ENCODE measurements around the gene STAG1. TPM values are rescaled to one million over a fixed set of nuclear protein-coding genes. Genes with fewer than 3 reads are reported as not detected.

Gene STAG1
- total RNA-seq, 1 donor from 2014 or later, result 44.7 TPM

- Histone ChIP-seq H3K27ac (no peak overlapping the region), H3K4me3 (no peak overlapping the region), H3K4me1 (no peaks in the 10 kb centered on the region), H3K9me3 (no peaks in the 10 kb centered on the region), H3K36me3 (no peaks in the 10 kb centered on the region), H3K27me3 (no peaks in the 10 kb centered on the region)
- TF ChIP-seq CTCF (IDR thresholded peaks at IDR 0.05) (no peak), POLR2AphosphoS5 (IDR thresholded peaks at IDR 0.05; ENCODE audit: insufficient read depth in 1 of 2, low read depth in 1 of 2) (no peak), POLR2A (IDR thresholded peaks at IDR 0.05) (no peak)
- intact Hi-C loops (cut with DNase I), result no loop called here
- DNase-seq (ENCODE audit: extremely low spot score in 2 of 2), result no peak
Observed at GRCh38 chr3:136545664-136546268, 206.4 kb downstream of the STAG1 start.

GRCh38 chr3:136544532-136544931 lies 207.6 kb downstream of the STAG1 start:
- no peak for DNase-seq (ENCODE audit: extremely low spot score in 2 of 2)
- no peak overlapping the region for H3K4me3 ChIP-seq
- H3K4me1 ChIP-seq, result no peaks in the 10 kb centered on the region
- TF ChIP-seq POLR2A (IDR thresholded peaks at IDR 0.05) (no peak), POLR2AphosphoS5 (IDR thresholded peaks at IDR 0.05; ENCODE audit: insufficient read depth in 1 of 2, low read depth in 1 of 2) (no peak)
- H3K9me3 ChIP-seq, result no peaks in the 10 kb centered on the region
- no peaks in the 10 kb centered on the region for H3K27me3 ChIP-seq
- intact Hi-C loops (cut with DNase I), result no loop called here
- H3K36me3 ChIP-seq, result no peaks in the 10 kb centered on the region
- H3K27ac ChIP-seq, result no peak overlapping the region

GRCh38 chr3:136543385-136543784 lies 208.8 kb downstream of the STAG1 start:
- H3K36me3 ChIP-seq, result no peaks in the 10 kb centered on the region
- H3K4me1 ChIP-seq, result no peaks in the 10 kb centered on the region
- H3K4me3 ChIP-seq, result no peak overlapping the region
- H3K27ac ChIP-seq, result no peak overlapping the region
- no peaks in the 10 kb centered on the region for H3K9me3 ChIP-seq
- TF ChIP-seq POLR2AphosphoS5 (IDR thresholded peaks at IDR 0.05; ENCODE audit: insufficient read depth in 1 of 2, low read depth in 1 of 2) (no peak), POLR2A (IDR thresholded peaks at IDR 0.05) (no peak), CTCF (IDR thresholded peaks at IDR 0.05) (no peak)
- H3K27me3 ChIP-seq, result no peaks in the 10 kb centered on the region
- DNase-seq (ENCODE audit: extremely low spot score in 2 of 2), result no peak
- intact Hi-C loops (cut with DNase I), result no loop called here

- intact Hi-C loops (cut with DNase I), result no loop called here
- no peaks in the 10 kb centered on the region for H3K9me3 ChIP-seq
Observed at GRCh38 chr3:136535906-136536305, 216.3 kb downstream of the STAG1 start.

GRCh38 chr3:136532766-136533165 lies 219.4 kb downstream of the STAG1 start:
- TF ChIP-seq POLR2AphosphoS5 (IDR thresholded peaks at IDR 0.05; ENCODE audit: insufficient read depth in 1 of 2, low read depth in 1 of 2) (no peak), POLR2A (IDR thresholded peaks at IDR 0.05) (no peak), CTCF (IDR thresholded peaks at IDR 0.05) (no peak)
- intact Hi-C loops (cut with DNase I), result no loop called here
- Histone ChIP-seq H3K4me1 (no peaks in the 10 kb centered on the region), H3K36me3 (peaks cover 0 to 10% of the 10 kb centered on the region in 2 donors), H3K9me3 (no peaks in the 10 kb centered on the region), H3K4me3 (no peak overlapping the region), H3K27me3 (no peaks in the 10 kb centered on the region), H3K27ac (no peak overlapping the region)
- DNase-seq (ENCODE audit: extremely low spot score in 2 of 2), result no peak

More at GRCh38 chr3:136535906-136536305, 216.3 kb downstream of the STAG1 start:
- Histone ChIP-seq H3K27ac (no peak overlapping the region), H3K4me3 (no peak overlapping the region), H3K36me3 (peaks cover 0 to 7% of the 10 kb centered on the region in 2 donors), H3K27me3 (no peaks in the 10 kb centered on the region), H3K4me1 (no peaks in the 10 kb centered on the region)
- TF ChIP-seq POLR2AphosphoS5 (IDR thresholded peaks at IDR 0.05; ENCODE audit: insufficient read depth in 1 of 2, low read depth in 1 of 2) (no peak), CTCF (IDR thresholded peaks at IDR 0.05) (no peak), POLR2A (IDR thresholded peaks at IDR 0.05) (no peak)
- DNase-seq (ENCODE audit: extremely low spot score in 2 of 2), result no peak

All from vagina (tissue), 2 donors.